PFSK-1 (cell line): ENCODE measurements around the gene TCEA2.

ENCODE experiments used
- POLR2AphosphoS5 ChIP-seq: IDR thresholded peaks from 2 replicates; pipeline ENCODE4 v1.6.1; 2012; ENCODE audit warnings: low read depth, mild to moderate bottlenecking, control low read depth, low read length, moderate library complexity
- REST ChIP-seq, 2 experiments: IDR thresholded peaks; 2 replicates each; pipeline versions ENCODE4 v1.6.1 to v1.8.0; 2011 to 2012; ENCODE audit warnings: low read depth in 2 of 2, low read length in 2 of 2, control low read depth in 1 of 2, inconsistent platforms in 1 of 2, mild to moderate bottlenecking in 1 of 2, moderate library complexity in 1 of 2; ENCODE audit not compliant: insufficient read depth in 1 of 2
- SIN3A ChIP-seq: IDR thresholded peaks from 2 replicates; pipeline ENCODE4 v1.6.1; 2012; ENCODE audit warnings: mild to moderate bottlenecking, low read length, moderate library complexity, borderline replicate concordance; ENCODE audit not compliant: insufficient read depth
- TAF1 ChIP-seq: IDR thresholded peaks from 2 replicates; pipeline ENCODE4 v1.6.1; 2012; ENCODE audit warnings: low read length, control low read depth, borderline replicate concordance; ENCODE audit not compliant: insufficient read depth

DNA sequence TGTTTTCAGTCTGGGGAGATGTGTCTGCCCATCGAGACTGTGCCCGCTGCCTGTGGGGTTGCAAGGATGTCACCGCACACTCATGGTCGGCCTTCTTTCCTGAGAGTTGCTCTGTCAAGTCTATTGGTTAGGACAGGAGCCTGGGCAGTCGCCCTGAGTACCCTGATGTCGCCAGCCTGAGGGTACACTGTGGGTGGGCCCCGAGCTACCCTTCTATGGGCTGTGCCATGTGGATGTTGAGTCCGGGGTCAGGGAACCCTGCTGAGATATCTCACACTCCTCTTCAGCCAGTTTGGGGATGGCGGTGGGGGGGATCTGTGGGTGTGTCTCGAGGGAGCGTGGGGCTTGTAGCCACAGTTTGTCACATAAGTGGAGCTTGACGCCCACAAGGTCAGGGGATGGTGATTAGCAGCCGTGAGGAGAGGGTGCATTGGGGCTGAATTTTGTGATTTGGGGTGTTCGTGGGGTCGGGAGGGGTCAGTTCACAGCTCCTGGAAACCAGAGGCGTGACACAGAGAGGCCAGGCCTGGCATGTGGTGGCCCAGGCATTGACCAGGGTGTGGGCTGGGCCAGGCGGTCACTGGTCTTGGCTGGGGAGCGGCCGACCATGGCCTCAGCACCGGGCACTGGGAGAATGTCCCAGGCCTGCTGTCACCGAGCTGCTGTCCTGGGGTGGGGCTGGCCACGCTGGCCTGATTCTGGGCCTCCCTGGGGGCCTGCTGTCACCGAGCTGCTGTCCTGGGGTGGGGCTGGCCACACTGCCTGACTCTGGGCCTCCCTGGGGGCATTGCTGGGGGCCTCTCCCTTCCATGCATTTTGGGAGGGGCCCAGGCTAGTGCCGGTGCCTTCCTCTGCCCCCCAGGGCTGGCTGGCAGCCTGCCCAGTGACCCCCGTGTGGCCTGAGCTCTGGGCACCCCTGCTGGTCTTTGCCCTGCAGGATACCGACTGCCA lies 46.0 kb downstream of the TCEA2 start:
- TF ChIP-seq POLR2AphosphoS5 = no peak
- no peak for TF ChIP-seq REST (IDR thresholded peaks at IDR 0.05; ENCODE audit: insufficient read depth in 1 of 2, low read depth in 2 of 2, low read length in 2 of 2)
- no peak for TF ChIP-seq TAF1
- TF ChIP-seq SIN3A = no peak
